ENCODE data around the gene DPF3. TPM values are rescaled to one million over a fixed set of nuclear protein-coding genes. Genes with fewer than 3 reads are reported as not detected.

DPF3 gene
- total RNA-seq, 3 donors from 2014 or later (not counting 1 experiment from before 2014, with no cell fraction given), result 1.4 to 1.8 (median 1.4) TPM

DNA sequence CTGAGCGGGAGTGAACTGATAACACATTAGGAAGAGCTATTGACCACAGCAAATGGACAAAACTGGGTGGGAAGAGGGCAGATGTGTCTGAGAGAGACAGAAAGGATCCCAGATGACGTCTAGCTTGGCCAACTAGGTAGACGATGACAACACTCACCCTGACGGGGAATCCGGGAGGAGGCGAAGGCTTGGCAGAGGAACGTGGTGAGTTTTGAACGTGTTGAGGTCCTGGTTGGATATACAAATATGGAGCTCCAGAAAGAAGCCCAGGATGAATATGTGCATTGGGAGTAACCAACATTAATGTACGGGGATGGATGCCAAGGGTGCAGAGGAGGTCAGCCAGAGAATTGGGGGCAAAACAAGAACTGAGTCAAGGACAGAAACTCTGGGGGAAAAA, 60.7 kb downstream of the DPF3 start:
- no peak for TF ChIP-seq CTCF (IDR thresholded peaks at IDR 0.05)
- H3K9me3 ChIP-seq (ENCODE audit: control insufficient read depth, insufficient read depth, low read length), result no peaks in the 10 kb centered on the region
- no peaks in the 10 kb centered on the region for H3K36me3 Mint-ChIP-seq
- H3K36me3 ChIP-seq (ENCODE audit: control insufficient read depth, insufficient read depth, low read length), result no peaks in the 10 kb centered on the region
- no peaks in the 10 kb centered on the region for H3K9me3 Mint-ChIP-seq
- WGBS (ENCODE audit: insufficient coverage), result 92% methylated on average over 9 of the region's 9 CpGs
- no peaks in the 10 kb centered on the region for H3K4me1 Mint-ChIP-seq
- no peak for DNase-seq
- H3K27me3 Mint-ChIP-seq (ENCODE audit: low read depth in 2 of 2), result peaks cover 10 to 15% of the 10 kb centered on the region in 2 donors
- no peak for ATAC-seq
- no peak overlapping the region for H3K27ac Mint-ChIP-seq
- no peak overlapping the region for H3K4me3 ChIP-seq (ENCODE audit: low read length)
- H3K4me3 Mint-ChIP-seq, result no peak overlapping the region
- H3K27ac ChIP-seq (ENCODE audit: low read length), result no peak overlapping the region
- H3K27me3 ChIP-seq (ENCODE audit: control insufficient read depth, insufficient read depth, low read length), result no peaks in the 10 kb centered on the region
- no peaks in the 10 kb centered on the region for H3K4me1 ChIP-seq (ENCODE audit: control insufficient read depth, insufficient read depth, low read length)
- intact Hi-C loops (cut with micrococcal nuclease), result no loop called here

GRCh38 chr14:72830786-72831594, 62.9 kb downstream of the DPF3 start:
- H3K9me3 ChIP-seq (ENCODE audit: control insufficient read depth, insufficient read depth, low read length), result no peaks in the 10 kb centered on the region
- no peak for TF ChIP-seq CTCF (IDR thresholded peaks at IDR 0.05)
- Mint-ChIP-seq H3K27ac (no peak overlapping the region), H3K36me3 (no peaks in the 10 kb centered on the region), H3K4me3 (no peak overlapping the region), H3K27me3 (ENCODE audit: low read depth in 2 of 2) (peaks cover 10 to 16% of the 10 kb centered on the region in 2 donors), H3K4me1 (no peaks in the 10 kb centered on the region), H3K9me3 (no peaks in the 10 kb centered on the region)
- ATAC-seq, result no peak
- 54% methylated on average over 16 of the region's 16 CpGs for WGBS (ENCODE audit: insufficient coverage)
- no peak overlapping the region for H3K4me3 ChIP-seq (ENCODE audit: low read length)
- H3K36me3 ChIP-seq (ENCODE audit: control insufficient read depth, insufficient read depth, low read length), result no peaks in the 10 kb centered on the region
- H3K4me1 ChIP-seq (ENCODE audit: control insufficient read depth, insufficient read depth, low read length), result no peaks in the 10 kb centered on the region
- no peak for DNase-seq
- no peak overlapping the region for H3K27ac ChIP-seq (ENCODE audit: low read length)
- intact Hi-C loops (cut with micrococcal nuclease), result no loop called here
- no peaks in the 10 kb centered on the region for H3K27me3 ChIP-seq (ENCODE audit: control insufficient read depth, insufficient read depth, low read length)

- no peak for ATAC-seq
- Mint-ChIP-seq H3K9me3 (no peaks in the 10 kb centered on the region), H3K4me1 (no peaks in the 10 kb centered on the region), H3K27ac (no peak overlapping the region), H3K27me3 (ENCODE audit: low read depth in 2 of 2) (peaks cover 10 to 16% of the 10 kb centered on the region in 2 donors), H3K36me3 (no peaks in the 10 kb centered on the region), H3K4me3 (no peak overlapping the region)
- TF ChIP-seq CTCF (IDR thresholded peaks at IDR 0.05), result no peak
- Histone ChIP-seq H3K4me1 (ENCODE audit: control insufficient read depth, insufficient read depth, low read length) (no peaks in the 10 kb centered on the region), H3K36me3 (ENCODE audit: control insufficient read depth, insufficient read depth, low read length) (no peaks in the 10 kb centered on the region), H3K4me3 (ENCODE audit: low read length) (no peak overlapping the region), H3K9me3 (ENCODE audit: control insufficient read depth, insufficient read depth, low read length) (no peaks in the 10 kb centered on the region), H3K27me3 (ENCODE audit: control insufficient read depth, insufficient read depth, low read length) (no peaks in the 10 kb centered on the region), H3K27ac (ENCODE audit: low read length) (no peak overlapping the region)
- intact Hi-C loops (cut with micrococcal nuclease), result no loop called here
- WGBS (ENCODE audit: insufficient coverage), result no CpG with 5 or more reads among the region's 4 CpGs
- no peak for DNase-seq
These were observed 63.5 kb downstream of the DPF3 start for GRCh38 chr14:72830356-72830755.

- no peaks in the 10 kb centered on the region for H3K4me1 Mint-ChIP-seq
- H3K4me3 Mint-ChIP-seq, result no peak overlapping the region
- H3K4me3 ChIP-seq (ENCODE audit: low read length), result no peak overlapping the region
- no peaks in the 10 kb centered on the region for H3K36me3 Mint-ChIP-seq
- no peaks in the 10 kb centered on the region for H3K9me3 Mint-ChIP-seq
- DNase-seq, result no peak
- no peaks in the 10 kb centered on the region for H3K36me3 ChIP-seq (ENCODE audit: control insufficient read depth, insufficient read depth, low read length)
- no peak overlapping the region for H3K27ac ChIP-seq (ENCODE audit: low read length)
- H3K27me3 ChIP-seq (ENCODE audit: control insufficient read depth, insufficient read depth, low read length), result no peaks in the 10 kb centered on the region
- no peaks in the 10 kb centered on the region for H3K4me1 ChIP-seq (ENCODE audit: control insufficient read depth, insufficient read depth, low read length)
- H3K9me3 ChIP-seq (ENCODE audit: control insufficient read depth, insufficient read depth, low read length), result no peaks in the 10 kb centered on the region
- no peak overlapping the region for H3K27ac Mint-ChIP-seq
- WGBS (ENCODE audit: insufficient coverage), result 90% methylated on average over 5 of the region's 5 CpGs
- intact Hi-C loops (cut with micrococcal nuclease), result no loop called here
- H3K27me3 Mint-ChIP-seq (ENCODE audit: low read depth in 2 of 2), result peaks cover 10 to 25% of the 10 kb centered on the region in 2 donors
- TF ChIP-seq CTCF (IDR thresholded peaks at IDR 0.05), result no peak
- no peak for ATAC-seq
These were observed 65.3 kb downstream of the DPF3 start for GRCh38 chr14:72828604-72829003.
